GM21717 (cell line): Measurements from ENCODE around the gene HAPLN2.
"Not testable (repeated sequence)": the region's sequence is repeated elsewhere in the genome, so short reads cannot be mapped to it uniquely, and the experiment has no call there.

Source experiments
- ATAC-seq: cut with Tn5 transposase; IDR thresholded peaks from one replicate; pipeline ENCODE4 v1.9.1; 2021; ENCODE audit warnings: mild to moderate bottlenecking, moderate library complexity; ENCODE audit not compliant: unreplicated experiment

The HAPLN2 gene

DNA sequence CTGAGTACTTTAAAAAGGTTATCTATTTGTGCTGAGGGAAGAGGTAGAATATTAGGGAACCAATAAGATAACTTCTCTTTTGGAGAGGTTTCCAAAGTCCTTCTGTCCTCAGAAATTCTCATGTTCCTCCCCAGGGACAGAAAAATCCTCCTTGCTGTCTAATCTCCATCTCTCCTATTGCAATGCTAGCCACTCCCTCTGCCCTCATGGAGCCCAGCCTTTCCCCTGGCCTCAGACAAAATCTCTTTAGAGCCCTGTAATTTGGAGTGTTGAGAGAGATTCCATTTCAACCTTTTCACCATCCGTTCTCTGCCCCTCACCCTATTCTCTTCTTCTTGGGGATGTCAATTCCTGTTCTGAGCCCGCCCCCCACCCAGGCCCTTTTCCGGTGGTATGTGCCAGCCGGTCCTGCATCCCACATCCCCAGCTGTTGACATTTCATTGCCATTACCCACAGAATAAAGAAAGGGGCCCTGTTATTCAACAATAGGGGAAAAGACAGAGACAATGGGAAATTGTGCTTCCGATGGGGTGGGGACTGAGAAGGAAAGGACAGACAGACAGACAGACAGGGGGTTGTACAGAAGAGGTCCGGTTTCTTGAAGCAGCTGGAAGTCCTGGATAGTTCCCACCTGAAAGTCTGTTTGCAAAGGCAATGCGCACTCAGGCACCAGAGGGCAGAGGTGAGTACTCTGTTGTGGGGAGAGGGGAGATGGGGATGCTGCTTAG, at the start of gene HAPLN2:
TSS of gene HAPLN2 (plus strand) at position 563 of the 729 bp plus-strand sequence. CDS start 4,076 bp downstream, outside the sequence.
- ATAC-seq = no peak

DNA sequence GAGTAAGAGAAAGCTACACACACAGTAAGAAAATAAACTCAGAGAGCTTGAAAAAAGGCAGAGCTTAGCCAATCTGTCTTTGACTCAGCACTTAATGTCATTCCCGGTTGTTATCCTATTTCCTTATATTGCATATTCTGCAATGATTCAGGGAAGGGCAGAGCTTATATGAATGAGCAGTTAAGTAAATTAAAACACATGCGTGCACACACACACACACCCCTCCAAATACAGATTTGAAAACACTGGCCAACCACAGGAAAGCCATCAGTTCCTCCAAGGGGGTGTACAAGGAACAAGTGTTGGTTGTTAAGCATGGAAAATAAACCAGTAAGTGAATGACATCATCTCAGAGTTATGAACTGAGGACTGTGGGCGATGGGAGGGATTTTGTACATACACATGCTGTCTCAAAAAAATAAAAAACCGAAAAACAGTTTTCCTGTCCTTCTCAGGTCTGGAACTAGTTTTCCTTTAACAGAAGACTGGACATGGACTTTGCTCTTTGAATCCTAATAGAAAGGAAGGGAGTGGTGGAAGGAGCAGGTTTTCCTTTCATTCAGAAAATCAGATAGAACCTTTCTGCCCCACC, 47.9 kb upstream of the HAPLN2 start:
- no peak for ATAC-seq

DNA sequence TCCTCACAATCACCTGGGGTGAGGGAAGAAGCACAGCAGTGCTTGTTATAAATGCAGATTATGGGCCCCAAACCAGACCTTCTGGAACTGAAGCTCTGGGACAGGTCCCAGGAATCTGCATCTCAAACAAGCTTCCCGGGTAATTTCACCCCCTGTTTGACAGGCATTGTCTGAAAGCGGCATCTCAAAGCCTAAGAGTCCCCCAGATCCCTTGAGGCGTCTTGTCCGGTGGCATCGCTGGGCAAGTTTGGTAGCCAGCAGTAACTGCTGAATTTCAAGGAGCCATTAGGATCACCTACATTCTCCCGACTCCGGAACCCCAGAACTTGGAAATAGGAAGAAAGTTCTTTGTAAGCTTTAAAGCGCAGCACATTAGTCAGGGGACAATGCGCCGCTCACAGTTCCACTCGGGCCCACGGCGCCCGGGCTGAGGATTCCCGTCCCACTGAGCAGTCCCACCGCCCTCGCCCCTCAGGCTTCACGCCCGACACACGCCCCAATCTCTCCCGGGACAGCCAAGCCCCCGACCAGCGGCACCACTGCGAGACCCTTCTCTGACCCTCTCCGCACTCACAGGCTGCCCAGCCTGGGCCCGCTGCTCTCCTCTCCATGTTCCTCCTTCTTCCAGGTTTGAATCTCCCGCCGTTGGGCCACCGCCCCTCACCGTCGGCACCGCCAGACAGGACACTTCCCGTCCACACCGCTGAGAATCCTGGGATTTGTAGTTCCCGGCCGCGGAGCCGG, 47.1 kb upstream of the HAPLN2 start, which contains the start of gene IQGAP3:
TSS of gene IQGAP3 (minus strand) at position 647 of the 744 bp plus-strand sequence. CDS start at position 611, 36 bp downstream.
- ATAC-seq = no peak

DNA sequence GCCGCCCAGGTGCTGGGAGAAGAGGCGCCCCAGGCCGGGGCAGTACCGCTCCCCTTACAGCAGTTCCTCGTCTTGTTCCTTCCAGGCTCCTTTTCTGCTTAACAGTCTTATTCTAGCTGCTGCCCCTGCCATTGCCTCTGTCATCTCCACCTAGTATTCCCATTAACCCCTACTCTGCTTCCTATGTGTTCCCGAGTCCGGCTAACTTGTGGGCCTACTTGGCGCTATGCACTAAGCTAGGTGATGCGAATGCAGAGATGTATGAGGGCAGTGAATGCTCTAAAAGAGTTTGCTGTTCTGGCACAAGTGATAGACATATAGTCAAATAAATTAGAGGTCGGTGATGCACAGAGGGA, 46.6 kb upstream of the HAPLN2 start:
- no peak for ATAC-seq

DNA sequence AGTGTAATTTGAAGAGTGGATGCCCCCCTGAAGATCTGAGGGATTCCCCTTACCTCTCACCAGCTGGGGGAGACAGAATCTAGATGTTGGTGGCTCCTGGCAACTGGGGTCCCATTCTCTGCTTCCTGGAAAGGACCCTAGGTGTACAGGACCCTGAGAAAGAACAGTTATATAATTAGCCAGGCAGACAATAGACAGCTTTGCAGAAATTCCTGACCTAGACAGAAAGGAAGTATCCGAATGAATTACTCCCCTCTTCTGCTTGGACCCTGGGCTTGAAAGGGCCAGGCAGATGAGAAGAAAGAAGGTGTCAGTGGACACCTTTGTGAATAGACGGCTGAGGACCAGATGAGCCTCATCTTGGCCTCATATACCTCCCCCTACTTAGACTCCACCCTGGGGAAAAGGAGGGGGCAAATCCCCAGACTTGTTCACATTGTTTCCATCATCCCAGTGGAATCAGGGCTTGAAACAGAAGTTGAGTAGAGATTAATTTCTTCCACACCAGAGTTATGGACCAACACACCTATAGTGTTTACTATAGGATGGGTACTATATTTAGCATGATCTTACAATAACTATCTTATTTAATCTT, 45.1 kb upstream of the HAPLN2 start:
- no peak for ATAC-seq

DNA sequence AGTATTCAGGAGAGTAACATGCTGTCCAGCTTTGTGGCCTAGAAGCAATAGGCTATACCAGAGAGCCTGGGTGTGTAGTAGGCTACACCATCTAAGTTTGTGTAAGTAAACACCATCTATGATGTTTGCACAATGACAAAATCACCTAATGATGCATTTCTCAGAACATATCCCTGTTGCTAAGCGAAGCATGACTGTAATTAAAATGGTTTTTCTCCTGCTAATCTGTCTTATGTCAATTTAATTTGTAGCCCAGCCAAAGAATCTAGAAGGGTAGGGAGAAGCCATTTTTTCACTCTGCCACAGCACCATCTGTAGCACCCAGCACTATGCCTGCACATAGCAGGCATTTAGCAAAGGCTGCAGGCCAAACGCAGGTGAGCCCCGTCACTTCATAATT, 41.7 kb upstream of the HAPLN2 start:
- no peak for ATAC-seq

DNA sequence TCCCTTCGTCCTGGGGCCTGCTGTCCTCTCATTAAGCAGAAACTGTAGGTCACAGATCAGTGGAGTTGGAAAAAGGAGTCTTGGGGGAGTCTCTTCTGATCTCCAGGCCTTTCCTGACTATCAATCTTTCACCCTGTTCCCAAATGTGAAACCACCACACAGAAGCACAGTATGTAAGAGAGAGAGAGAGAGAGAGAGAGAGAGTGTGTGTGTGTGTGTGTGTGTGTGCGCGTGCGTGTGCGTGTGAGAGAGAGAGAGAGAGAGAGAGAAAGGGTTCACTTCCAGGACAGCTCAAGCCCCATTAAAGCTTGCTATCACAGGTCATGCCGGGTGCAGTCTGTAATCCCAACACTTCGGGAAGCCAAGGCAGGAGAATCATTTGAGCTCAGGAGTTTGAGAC, 41.2 kb upstream of the HAPLN2 start:
- no peak for ATAC-seq

DNA sequence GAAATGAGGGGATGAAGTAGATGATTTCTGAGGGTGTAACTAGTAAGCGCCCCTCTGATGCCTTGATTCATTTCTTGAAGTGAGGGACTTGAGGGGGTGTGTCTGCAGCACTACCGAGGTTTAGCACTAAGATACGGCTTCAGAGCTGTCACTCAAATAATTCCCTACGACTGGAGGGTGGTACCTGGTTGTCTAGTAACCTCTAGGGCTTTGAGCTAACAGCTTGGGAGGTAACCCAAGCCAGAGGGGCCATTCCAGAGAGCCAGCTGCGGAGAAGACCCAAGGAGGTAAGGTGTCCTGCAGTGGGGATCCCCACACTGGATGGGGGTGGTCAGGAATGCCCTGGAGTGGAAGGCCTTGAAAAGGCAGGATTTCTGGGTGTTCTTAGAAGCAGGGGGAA, 39.7 kb upstream of the HAPLN2 start, which contains the start of gene TTC24:
TSS of gene TTC24 (plus strand) at position 252 of the 400 bp plus-strand sequence. CDS start 1,642 bp downstream, outside the sequence.
- no peak for ATAC-seq

DNA sequence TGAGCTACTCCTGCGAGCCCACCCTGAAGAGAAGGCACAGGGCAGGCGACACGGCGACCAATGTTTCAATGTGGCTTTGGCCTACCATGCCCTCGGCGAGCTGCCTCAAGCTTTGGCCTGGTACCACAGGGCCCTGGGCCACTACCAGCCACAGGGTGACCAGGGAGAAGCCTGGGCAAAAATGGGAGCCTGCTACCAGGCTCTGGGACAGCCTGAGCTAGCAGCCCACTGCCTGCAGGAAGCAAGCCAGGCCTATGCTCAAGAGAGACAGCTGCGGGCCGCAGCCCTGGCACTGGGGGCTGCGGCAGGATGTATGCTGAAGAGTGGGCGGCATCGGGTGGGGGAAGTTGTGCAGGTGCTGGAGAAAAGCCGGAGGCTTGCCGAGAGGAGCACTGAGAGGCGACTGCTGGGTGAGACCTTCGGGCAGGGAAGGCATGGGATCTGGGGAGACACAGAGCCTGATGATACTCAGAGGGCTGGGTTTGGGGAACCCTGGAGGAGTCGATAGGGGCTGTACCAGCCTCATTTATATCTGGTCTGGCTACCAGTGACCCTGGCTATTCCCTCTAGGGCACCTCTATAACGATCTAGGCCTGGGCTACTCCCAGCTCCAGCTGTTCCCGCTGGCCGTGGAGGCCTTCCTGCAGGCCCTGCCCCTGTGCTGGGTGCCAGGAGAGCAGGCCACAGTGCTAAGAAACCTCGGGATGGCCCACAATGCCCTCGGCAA, 37.4 kb upstream of the HAPLN2 start:
- ATAC-seq = no peak

DNA sequence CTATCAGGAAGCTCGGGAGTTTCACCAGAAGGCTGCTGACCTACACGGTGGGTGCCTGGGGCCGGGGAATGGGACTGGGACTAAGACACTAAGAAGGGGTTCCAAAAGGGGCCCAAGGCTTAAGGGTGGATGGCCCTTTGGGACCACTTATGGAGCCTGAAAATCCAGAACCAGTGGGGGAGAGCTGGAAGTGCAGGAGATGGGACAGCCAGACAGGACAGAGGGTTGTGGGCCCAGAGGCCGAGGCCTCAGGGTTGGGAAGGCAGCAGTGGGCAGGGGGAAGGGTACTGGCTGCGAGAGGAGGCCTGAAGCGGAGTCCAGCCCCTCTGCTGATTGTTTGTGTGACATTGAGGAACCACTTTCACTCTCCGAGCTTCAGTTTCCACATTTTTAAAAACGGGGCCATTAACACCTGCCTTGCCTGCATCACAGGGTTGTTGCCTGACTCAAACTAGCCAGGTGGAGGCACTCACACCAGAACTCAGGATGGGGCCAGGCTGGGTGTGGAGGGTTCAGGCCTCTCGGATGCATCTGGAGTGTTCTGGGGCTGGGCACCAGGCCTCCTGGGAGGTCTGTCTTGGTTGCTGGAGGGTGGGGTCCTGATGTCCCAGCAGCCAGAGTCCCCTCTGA, 36.7 kb upstream of the HAPLN2 start:
- ATAC-seq = no peak

DNA sequence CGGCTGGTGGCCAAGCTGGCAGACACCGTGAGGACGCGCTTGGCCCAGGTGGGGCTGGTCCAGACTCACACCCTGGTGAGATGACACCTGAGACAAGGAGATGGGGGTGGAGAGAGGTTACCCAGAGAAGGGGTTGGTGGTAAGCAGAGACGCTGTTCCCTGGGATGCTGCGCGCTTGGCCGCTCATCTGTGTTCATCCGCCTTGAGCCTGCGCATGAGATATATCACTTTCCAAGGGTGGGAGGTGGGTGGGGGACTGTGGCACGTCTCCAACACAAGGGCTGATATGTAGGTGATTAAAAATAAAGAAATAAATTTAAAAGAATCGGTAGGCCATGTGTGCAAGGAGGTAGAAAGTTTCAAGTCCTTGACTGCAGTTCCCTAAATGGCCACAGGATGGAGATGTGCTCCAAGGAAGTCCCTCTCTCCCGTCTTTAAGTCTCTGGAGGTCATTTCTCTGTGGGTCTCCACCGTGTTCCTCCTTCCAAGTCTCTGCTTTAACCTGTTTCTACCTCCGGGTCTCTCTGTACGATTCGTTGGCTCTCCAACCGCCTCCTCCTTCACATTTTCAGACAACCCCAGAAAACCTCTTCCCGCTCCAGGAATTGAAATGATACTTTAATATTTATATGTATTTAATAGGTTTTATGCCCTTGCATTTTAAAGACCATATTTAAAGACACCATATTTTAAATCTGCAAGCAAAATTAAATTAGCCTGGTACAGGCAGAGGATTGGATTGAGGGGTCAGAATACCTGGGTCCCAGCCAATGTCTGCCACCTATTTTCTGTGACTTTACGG, 35.2 kb upstream of the HAPLN2 start:
- no peak for ATAC-seq

DNA sequence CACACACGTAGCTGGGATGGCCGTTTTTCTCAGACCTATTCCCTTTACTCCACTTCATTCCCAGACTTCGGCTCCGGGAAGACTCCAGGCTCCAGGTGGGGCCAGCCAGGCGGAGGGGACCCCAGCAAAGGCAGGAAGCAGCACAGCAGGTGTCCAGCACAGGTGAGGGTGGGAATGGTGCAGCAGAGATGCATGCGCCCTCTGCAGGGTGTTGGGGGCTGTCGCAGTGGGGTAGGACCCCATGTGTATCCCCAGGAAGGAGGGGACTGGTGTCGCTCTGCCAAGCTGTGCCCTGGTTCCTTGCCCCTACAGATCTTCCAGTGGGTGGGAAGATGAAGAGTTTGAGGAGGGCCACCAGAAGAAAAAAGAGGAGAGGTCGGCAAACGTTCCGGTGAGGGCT, 34.4 kb upstream of the HAPLN2 start:
- ATAC-seq = no peak

DNA sequence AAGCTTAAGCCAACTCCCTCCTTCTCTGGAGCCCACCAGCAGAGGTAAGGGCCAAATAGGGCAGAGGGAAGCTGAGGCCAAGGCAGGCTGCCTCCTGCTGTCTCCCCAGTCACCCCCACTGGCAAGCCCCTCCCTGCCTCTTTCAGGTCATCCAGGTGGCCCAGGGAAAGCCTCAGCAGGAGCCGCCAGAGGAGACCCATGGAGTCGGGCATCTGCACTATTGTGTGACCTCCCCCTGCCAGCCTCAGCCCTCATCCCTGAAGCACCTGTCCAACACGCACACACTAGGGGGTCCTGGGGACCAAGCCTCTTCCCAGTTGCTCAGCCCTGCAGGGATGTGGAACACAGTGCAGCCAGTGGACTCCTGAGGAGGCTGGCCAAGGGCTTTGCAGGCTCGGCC, 32.9 kb upstream of the HAPLN2 start:
- ATAC-seq = no peak

DNA sequence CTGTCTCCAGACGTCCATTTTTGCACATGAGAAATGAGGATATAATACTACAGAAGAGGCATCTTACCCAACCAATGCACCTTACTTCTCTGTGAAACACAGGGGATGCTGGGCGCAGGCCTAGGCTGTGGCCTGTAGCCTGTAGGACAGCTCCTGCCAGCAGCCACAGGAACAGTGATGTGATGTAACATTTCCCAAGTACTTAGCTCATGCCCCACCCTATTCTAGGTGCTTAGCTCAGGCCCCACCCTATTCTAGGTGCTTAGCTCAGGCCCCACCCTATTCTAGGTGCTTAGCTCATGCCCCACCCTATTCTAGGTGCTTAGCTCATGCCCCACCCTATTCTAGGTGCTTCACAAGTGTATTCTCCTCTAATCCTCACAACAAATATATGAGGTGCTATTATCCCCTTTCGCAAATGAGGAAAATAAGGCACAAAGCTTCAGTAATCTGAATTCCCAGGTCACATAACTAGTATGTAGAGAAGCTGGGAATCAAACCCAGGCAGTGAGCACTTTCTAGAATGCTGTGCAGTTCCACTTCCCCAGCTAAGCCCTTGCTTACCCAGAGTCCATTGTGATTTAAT, 32.2 kb upstream of the HAPLN2 start:
- ATAC-seq = no peak

DNA sequence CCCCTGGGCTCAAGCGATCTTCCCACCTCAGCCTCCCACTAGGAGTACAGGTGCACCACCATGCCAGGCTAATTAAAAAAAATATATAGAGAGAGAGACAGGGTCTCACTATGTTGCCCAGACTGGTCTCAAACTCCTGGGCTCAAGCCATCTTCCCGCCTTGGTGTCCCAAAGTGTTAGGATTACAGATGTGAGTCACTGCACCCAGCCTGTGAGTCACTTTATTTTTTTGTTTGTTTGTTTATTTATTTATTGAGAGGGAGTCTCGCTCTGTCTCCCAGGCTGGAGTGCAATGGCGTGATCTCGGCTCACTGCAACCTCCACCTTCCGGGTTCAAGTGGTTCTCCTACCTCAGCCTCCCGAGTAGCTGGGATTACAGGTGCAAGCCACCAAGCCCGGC, 31.3 kb upstream of the HAPLN2 start:
- not testable (repeated sequence) for ATAC-seq

DNA sequence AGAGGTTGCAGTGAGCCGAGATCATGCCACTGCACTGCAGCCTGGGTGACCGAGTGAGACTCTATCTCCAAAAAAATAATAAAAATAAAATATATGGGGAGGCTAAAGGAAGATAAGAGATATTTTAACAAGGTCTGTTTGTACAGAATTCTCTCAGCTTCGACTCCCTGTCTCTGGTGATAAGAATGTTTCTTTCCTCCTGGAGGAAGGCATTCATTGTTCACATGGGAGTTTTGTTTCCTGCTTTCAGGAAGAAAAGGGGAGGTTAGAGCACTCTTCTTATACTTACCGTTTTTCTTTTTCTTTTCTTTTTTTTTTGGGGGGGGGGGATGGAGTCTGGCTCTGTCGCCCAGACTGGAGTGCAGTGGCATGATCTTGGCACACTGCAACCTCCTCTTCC, 29.7 kb upstream of the HAPLN2 start:
- ATAC-seq = no peak

DNA sequence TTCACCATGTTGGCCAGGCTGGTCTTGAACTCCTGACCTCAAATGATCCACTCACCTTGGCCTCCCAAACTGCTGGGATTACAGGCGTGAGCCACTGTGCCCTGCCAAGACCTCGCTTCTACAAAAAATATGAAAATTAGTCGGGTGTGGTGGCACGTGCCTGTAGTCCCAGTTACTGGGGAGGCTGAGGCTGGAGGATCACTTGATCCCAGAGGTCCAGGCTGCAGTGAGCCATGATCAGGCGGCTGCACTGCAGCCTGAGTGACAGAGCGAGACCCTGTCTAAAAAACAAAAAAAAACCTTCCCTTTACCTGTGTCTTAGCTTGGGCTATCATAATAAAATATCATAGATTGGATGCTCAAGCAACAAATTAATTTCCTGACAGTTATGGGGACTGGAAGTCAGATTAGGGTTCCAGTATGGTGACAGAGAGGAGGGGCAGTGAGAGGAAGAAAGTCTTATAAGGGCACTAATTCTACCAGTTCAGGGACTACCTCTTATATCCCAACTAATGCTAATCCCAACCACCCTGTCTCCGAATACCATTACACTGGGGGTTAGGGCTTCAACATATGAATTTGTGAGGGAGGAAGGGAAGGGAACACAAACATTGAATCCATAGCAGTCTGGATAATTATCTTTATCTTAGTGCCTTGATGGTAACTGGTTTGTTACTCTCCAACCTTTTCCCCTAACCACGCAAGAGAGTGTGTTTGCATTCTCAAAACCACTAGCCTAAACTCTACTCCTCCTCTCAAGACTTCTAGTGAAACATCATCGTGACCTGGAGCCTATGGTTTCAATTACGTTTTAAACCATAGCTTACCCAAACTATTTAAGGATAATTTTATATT, 28.7 kb upstream of the HAPLN2 start:
- no peak for ATAC-seq

DNA sequence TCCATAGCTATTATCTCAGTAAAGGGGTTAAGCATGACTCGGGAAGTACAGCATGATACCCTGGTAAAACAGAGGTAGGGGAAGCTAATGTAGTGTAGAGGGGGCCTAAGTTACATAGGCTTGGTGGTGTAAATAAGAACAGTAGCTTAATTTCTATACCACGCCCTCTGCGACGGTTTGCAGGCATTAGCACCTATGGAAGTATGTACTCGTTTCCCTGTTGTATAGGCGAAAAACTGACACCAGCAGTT, 28.1 kb upstream of the HAPLN2 start:
- no peak for ATAC-seq
